ENCODE data around the gene CLASP2.
A peak's percentile ranks its signal among the peaks of the same experiment; 100 is the strongest.
"Not testable (repeated sequence)": the region's sequence is repeated elsewhere in the genome, so short reads cannot be mapped to it uniquely, and the experiment has no call there.

CLASP2 gene

GRCh38 chr3:33717866-33718594, at the start of gene CLASP2:
Gene CLASP2, minus strand, starts transcription at chr3:33718254. Its CDS starts 252 bp downstream, at chr3:33718002.
- DNase-seq (ENCODE audit: low read depth), result peak; percentile 81

DNA sequence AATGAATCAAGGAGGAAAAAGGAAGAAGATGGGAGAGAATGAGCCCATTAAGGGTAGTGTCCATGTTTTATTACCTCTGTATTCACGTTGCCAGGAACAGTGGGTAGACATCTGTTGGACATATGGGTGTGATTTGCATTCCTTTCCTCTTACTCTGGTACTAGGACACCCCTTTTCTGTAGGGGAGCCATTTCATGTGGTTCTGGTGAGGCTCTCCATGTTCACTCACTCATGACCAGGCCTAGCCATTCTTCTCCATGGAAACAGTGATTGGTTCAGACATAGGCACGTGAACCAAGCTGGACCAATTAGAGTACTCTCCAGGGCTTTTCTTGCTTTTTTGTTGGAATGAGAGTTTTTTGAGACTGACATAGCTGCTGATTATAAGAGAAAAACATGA, 40.8 kb upstream of the CLASP2 start:
- DNase-seq (ENCODE audit: low read depth), result no peak

- DNase-seq (ENCODE audit: low read depth), result no peak
Measured at GRCh38 chr3:33758281-33758680, 40.2 kb upstream of the CLASP2 start.

- DNase-seq (ENCODE audit: low read depth), result not testable (repeated sequence)
Measured at GRCh38 chr3:33754391-33754790, 36.3 kb upstream of the CLASP2 start.

GRCh38 chr3:33751336-33751735, 33.3 kb upstream of the CLASP2 start:
- no peak for DNase-seq (ENCODE audit: low read depth)

DNA sequence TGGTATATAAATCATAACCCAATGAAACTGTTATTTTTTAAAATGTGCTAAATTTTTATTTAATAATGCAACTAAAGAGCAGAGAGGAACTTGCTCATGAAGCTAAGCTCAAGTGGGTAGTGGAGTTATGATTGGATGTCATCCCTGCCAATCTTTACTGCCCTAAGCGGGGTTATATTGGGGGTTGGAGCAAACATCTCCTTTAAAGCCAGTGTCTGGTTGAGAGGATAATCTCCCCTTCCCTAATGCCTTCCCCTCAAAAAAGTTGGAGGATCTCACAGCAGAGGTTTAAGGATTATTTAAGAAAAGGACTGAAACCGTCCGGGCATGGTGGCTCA, 32.1 kb upstream of the CLASP2 start:
- no peak for DNase-seq (ENCODE audit: low read depth)

DNA sequence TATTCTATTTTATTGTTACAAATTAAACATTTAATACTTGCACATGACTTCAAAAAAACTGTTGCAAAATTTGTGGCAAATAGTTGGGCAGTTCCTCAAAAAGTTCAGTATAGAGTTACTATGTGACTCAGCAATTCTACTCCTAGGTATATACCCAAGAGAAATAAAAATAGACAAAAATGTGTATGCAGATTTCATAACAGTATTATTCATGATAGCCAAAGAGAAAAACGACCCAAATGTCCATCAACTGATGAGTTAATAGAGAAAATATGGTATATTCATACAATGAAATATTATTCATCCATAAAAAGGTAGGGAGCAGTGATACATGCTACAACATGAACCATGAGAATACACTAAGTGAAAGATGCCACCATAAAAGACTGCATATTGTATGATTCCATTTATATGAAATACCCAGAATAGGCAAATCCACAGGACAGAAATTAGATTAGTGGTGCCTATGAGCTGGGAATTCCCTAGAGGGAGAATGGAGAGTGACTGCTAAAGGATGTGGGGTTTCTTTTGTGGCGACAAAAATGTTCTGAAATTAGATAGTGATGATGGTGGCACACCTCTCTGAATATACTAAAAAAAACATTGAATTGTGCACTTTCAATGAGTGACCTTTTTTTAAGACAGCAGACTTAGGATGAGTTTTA, 31.6 kb upstream of the CLASP2 start:
- DNase-seq (ENCODE audit: low read depth), result no peak

DNA sequence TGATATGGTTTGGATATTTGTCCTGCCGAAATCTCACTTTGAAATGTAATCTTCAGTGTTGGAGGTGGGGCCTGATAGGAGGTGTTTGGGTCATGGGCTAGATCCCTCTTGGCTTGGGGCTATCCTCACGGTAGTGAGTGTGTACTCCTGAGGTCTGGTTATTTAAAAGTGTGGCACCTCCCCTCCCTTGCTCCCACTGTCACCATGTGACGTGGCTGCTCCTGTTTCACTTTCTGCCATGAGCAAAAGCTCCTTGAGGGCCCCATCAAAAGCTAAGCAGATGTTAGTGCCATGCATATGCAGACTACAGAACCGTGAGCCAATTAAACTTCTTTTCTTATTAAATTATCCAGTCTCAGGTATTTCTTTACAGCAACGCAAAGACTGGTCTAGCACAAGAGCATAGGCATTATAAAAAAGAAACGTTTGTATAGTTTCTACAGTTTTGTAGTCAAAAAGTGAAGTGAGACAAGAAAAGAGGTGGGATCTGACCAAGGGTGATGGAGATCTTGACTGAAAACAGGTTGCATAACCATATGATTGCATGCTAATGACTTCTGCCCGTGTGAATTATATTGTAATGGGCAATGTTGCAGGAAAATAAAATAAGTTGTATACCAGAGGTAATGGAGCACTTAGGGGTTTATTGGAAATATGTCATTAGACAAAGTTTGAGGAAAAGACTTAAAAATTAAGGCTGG, 28.5 kb upstream of the CLASP2 start:
- no peak for DNase-seq (ENCODE audit: low read depth)

GRCh38 chr3:33737146-33737545, 19.1 kb upstream of the CLASP2 start:
- no peak for DNase-seq (ENCODE audit: low read depth)

DNA sequence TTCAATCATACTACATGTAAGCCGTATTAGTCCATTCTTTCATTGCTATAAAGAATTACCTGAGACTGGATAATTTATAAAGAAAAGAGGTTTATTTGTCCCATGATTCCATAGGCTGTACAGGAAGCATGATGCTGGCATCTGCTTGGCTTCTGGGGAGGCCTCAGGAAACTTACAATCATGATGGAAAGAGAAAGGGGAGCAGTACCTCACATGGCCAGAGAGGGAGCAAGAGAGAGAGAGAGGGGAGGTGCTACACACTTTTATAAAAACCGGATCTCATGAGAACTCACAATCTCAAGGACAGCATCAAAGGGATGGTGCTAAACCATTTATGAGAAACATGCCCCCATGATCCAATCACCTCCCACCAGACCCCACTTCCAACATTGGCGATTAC, 14.3 kb upstream of the CLASP2 start:
- no peak for DNase-seq (ENCODE audit: low read depth)

DNA sequence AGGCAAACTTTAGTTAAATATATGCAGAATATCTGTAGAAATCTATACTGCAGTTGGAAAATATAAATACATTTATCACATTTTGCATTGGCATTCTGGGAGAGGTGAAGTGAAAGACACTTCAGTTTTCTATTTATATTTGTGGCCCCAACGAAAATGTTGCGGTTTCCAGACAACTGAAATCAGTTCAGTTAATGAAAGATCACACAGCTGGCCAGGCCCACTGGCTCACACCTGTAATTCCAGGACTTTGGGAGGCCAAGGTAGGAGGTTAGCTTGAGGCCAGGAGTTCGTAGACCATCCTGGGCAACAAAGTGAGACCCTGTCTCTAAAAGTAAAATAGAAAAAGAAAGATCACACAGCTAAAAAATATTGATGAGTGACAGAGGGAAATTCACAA, 11.9 kb upstream of the CLASP2 start:
- no peak for DNase-seq (ENCODE audit: low read depth)

DNA sequence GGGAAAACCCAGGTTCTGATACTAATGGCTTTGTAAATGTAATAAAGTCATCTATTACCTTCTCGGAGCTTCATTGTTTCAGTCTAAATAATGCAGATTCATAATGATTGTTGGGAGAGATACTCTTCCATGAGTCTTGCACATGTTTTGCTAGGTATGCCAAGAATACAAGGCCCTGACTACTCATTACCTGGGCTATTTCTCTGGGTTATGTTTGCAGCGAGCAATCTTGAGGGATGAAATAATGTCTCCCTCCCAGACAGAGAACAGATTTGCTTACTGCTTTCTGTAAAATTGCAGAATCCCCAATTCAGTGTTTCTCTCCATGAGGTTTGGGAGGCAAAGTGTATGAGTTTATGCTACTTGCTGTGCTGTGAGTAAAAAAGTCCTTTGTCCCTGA, 6.2 kb upstream of the CLASP2 start:
- DNase-seq (ENCODE audit: low read depth), result no peak

DNA sequence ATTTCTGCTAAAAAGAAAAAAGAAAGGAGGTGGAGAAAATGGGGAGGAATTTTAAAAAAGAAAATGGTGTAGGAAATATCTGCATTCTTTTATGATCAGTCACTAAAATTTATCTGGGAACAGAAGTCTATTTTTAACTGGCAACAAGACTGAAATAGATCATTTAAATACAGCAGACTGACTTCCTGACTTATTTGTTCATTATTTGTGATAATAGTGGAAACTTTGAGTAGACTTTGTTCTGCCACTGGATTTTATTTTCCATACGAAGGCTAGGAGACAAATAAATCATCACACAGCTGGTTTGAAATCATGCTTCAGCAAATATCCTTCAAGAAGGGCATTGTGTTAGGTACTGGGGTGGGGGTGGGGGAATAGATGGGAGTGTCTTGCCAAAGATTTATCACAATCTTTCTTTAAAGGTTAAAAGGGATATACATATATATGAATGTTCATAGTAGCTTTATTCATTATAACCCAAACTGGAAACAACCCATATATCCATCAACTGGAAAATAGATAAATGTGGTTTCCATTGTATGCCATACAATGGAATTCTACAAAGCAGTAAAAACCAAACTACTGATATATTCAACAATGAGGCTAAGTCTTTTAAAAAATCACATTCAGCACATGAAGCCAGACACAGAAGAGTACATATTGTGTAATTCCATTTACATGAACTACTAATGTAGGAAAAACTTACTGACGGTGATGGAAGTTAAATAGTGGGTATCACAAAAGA, 4.7 kb upstream of the CLASP2 start:
- DNase-seq (ENCODE audit: low read depth), result no peak

- no peak for DNase-seq (ENCODE audit: low read depth)
Measured at GRCh38 chr3:33722191-33722590, 4.1 kb upstream of the CLASP2 start.

DNA sequence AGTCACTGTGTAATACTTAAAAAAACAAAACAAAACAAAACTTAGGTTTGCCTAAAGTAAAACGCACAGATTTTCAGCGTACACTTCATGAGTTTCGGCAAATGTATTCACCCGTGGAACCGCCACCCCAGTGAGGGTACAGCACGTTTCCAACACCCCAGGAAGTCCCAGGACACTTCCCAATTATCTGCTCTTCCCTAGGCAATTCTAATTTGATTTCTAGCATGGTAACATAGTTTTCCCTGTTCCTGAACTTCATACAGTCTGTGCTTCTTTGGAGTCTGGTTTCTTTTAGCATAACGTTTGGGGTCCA, 497 bp upstream of the CLASP2 start:
- no peak for DNase-seq (ENCODE audit: low read depth)

DNA sequence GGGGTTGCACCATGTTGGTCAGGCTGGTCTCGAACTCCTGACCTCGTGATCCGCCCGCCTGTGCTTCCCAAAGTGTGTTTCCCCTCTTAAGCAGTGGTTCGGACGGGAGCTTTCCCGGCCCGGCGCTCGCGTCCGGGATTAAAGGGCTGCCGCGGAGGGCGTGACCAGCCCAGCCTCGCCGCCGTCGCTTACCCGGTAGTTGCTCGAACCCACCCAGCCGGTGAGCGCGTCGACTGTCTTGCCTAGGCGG, 513 bp downstream of the CLASP2 start:
- DNase-seq (ENCODE audit: low read depth), result no peak

DNA sequence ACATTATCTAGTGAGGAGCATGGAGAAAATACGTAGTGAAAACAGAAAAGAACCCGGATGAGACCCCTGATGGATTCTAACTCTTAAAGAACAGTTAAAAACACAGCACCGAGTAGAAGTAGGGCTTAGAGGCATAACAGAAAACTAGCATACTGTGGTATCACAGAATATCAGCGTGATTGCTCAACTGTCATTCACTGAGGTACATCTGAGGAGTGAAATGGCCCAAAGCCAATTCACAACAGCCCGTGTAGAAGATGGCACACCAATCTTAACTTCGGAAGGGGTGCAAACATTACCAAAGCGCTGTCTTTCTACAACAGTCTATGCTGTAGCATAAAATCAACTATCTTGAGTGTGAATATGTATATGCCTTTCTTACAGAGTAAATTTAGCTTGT, 1.8 kb downstream of the CLASP2 start:
- DNase-seq (ENCODE audit: low read depth), result no peak

- no peak for DNase-seq (ENCODE audit: low read depth)
Measured at GRCh38 chr3:33711100-33711499, 7.0 kb downstream of the CLASP2 start.

- DNase-seq (ENCODE audit: low read depth), result no peak
Measured at GRCh38 chr3:33706056-33706455, 12.0 kb downstream of the CLASP2 start.

DNA sequence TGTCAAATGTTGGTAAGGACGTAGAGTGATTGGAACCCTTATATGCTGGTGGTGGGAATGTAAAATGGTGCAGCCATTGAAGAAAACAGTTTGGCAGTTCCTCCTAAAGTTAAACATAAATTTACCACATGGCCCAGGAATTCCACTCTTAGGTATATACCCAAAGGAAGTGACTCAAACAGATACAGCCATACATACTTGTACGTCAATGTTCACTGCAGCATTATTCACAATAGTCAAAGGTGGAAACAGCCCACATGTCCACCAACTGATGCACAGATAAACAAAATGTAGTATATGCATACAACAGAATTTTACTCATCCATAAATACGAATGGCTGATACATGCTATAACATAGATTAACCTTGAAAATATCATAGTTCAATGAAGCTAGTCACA, 13.2 kb downstream of the CLASP2 start:
- no peak for DNase-seq (ENCODE audit: low read depth)

DNA sequence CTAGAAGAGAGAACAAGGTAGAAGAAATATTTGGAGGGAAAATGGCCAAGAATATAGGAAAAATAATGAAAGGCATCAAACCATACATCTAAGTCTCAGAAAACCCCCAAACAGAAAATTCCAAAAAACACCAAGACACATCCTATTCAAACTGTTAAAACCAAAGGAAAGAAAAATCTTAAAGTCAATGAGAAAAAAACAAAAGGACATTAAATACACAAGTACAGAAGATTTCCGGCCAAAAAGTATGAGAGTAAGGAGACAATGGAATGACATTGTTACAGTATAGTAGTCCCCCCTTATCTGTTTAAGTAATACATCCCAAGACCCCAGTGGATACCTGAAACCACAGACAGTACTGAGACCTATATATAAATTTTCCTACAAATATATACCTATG, 18.8 kb downstream of the CLASP2 start:
- no peak for DNase-seq (ENCODE audit: low read depth)

- no peak for DNase-seq (ENCODE audit: low read depth)
Measured at GRCh38 chr3:33694944-33695343, 23.1 kb downstream of the CLASP2 start.

- no peak for DNase-seq (ENCODE audit: low read depth)
Measured at GRCh38 chr3:33690341-33690740, 27.7 kb downstream of the CLASP2 start.

Measured in stimulated activated CD8-positive, alpha-beta memory T cell treated with anti-CD3 and anti-CD28 coated beads, Interleukin-12 subunit alpha, Interleukin-12 subunit beta, amount 100 ng/mL, for 4 hours (primary cell).